Astrocyte of the cerebellum (primary cell): ENCODE results near the gene SLC6A2.

ENCODE experiments used
- DNase-seq: peaks from one replicate; pipeline ENCODE4 v3.0.0-alpha.2; 2011; ENCODE audit warnings: low read depth
- H3K4me3 ChIP-seq: 2 replicates; pipeline ENCODE4 v1.5.1; 2011; ENCODE audit warnings: mild to moderate bottlenecking, low read depth, low read length, moderate library complexity
- in situ Hi-C: cut with HindIII; loops from 2 replicates; pipeline ENCODE4 v1.10.0; 2017; ENCODE audit warnings: low sequenced_read_pairs
- TF ChIP-seq, protein P1 (sequence below): IDR thresholded peaks from 2 replicates; pipeline ENCODE4 v1.5.1; 2012; ENCODE audit warnings: low read length, low read depth, moderate library complexity, mild to moderate bottlenecking; ENCODE audit errors: missing control alignments

The SLC6A2 gene

DNA sequence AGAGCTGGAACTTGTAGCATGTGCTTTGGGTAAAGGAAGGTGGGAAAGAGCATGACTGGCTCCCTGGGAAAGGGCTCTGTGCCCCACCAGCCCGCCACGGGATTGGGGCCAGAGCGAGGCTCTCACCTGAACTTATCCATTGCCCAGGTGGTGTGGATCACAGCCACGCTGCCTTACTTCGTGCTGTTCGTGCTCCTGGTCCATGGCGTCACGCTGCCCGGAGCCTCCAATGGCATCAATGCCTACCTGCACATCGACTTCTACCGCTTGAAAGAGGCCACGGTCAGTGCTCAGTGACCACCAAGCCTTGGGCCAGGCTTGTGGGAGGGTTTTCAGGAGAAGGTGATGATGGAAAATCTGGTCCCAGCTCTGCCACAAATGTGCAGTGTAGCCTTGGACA lies 36.0 kb downstream of the SLC6A2 start:
- TF ChIP-seq, protein P1, sequence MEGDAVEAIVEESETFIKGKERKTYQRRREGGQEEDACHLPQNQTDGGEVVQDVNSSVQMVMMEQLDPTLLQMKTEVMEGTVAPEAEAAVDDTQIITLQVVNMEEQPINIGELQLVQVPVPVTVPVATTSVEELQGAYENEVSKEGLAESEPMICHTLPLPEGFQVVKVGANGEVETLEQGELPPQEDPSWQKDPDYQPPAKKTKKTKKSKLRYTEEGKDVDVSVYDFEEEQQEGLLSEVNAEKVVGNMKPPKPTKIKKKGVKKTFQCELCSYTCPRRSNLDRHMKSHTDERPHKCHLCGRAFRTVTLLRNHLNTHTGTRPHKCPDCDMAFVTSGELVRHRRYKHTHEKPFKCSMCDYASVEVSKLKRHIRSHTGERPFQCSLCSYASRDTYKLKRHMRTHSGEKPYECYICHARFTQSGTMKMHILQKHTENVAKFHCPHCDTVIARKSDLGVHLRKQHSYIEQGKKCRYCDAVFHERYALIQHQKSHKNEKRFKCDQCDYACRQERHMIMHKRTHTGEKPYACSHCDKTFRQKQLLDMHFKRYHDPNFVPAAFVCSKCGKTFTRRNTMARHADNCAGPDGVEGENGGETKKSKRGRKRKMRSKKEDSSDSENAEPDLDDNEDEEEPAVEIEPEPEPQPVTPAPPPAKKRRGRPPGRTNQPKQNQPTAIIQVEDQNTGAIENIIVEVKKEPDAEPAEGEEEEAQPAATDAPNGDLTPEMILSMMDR = no peak
- H3K4me3 ChIP-seq = no peak overlapping the region
- in situ Hi-C loops = no loop called here
- DNase-seq = no peak

DNA sequence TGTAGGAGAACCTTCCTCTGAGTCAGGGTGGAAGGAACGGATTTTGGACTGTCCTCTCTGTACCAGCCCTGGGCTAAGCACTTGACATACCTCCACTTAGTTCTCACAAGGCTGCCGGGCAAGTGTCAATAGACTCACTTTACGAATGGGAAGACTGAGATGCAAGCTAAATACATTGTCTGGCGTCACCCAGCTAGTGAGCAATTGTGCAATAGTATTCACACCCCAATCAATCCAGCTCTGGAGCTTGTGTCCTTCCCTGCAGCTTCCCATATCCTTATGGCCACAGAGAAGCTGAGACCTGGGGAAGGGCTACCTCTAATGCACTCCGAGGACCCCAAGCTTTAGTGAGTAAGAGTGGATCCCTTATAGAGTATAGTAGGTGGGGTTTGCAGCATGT lies 39.8 kb downstream of the SLC6A2 start:
- TF ChIP-seq, protein P1 = no peak
- in situ Hi-C loops = no loop called here

DNA sequence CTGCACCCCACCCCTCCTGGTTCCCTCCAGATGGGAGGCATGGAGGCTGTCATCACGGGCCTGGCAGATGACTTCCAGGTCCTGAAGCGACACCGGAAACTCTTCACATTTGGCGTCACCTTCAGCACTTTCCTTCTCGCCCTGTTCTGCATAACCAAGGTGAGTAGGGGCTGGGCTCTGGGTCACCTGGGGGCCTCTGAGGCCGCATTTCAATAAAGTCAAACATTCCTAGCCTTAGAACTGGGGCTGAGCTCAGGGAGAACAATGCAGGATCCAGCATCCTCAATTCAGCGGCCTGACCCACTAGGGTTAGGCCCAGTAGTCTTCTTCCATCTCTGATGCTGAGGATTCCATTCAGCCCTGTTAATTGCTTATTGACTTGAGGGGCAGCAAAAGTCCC lies 42.1 kb downstream of the SLC6A2 start:
- in situ Hi-C loops = no loop called here
- DNase-seq = no peak
- H3K4me3 ChIP-seq = no peak overlapping the region
- TF ChIP-seq, protein P1 = no peak

More for the DNA sequence above, 39.8 kb downstream of the SLC6A2 start:
- H3K4me3 ChIP-seq = no peak overlapping the region
- DNase-seq = no peak

DNA sequence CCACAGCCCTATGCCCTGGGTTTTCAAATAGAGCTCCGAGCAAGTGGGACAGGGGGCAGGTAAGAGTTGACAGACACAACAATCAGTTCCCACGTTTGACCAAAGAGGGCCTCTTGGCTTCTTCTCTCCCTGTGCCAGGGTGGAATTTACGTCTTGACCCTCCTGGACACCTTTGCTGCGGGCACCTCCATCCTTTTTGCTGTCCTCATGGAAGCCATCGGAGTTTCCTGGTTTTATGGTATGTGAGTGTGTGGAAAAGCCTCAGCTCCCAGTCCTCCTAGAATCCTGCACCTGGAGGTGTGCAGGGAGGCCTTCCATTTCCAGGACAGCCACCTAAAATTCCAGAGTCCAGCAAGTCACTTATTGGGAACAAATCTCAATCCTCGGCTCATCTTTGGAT lies 42.5 kb downstream of the SLC6A2 start:
- TF ChIP-seq, protein P1 = no peak

DNA sequence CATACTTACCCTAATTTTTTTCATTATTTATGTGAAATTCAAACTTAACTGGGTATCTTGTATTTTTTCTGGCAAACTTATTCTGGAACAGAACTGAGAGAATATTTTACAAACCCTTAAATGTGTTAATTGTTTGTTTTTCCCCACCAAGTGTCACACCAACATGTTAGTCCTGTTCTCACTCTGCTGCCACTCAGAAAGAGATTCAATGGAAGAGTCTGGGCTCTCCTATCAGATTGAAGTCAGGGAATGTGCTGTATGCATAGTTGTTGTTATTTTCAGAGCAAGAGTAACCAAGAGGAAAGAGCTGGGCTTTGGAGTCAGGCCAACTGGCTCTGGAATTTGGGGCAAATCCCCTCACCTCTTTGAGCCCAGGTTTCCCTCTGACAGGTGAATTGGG lies 43.2 kb downstream of the SLC6A2 start:
- TF ChIP-seq, protein P1 = no peak
- no peak for DNase-seq
- in situ Hi-C loops = no loop called here
- H3K4me3 ChIP-seq = no peak overlapping the region

More for the DNA sequence above, 42.5 kb downstream of the SLC6A2 start:
- H3K4me3 ChIP-seq = no peak overlapping the region
- in situ Hi-C loops = no loop called here
- DNase-seq = no peak

DNA sequence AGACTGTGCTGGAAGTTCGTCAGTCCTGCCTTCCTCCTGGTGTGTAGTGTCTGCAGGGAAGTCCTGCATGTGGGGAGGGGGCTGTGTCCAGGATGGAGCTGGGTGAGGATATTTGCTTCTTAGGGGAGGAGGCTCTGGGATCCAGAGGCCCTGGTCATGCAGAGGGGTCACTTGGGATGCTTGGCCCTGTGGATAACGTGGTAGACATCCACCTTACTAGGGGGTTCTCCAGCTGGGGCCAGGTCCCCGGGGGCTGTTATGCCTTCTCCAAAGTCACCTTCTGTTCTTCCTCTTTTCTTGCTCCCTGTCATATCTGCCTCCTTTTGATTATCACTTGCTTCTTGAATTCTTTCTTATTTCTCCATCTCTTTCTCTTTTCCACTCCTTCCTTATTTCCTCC lies 43.8 kb downstream of the SLC6A2 start:
- in situ Hi-C loops = no loop called here
- TF ChIP-seq, protein P1 = no peak
- H3K4me3 ChIP-seq = no peak overlapping the region
- no peak for DNase-seq

DNA sequence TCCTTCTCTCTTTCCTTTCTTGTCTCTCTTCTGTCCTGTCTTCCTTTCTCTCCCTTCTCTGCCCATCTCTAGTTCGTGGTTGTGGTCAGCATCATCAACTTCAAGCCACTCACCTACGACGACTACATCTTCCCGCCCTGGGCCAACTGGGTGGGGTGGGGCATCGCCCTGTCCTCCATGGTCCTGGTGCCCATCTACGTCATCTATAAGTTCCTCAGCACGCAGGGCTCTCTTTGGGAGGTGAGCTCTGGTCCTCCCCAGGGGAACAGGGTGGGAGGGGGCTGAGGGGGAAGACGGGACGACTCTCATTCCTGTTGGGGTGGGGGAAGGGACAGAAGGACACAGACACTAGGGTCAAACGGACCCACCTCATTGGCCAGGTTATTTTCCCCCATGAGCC lies 44.3 kb downstream of the SLC6A2 start:
- no peak for DNase-seq
- no peak overlapping the region for H3K4me3 ChIP-seq
- in situ Hi-C loops = no loop called here
- TF ChIP-seq, protein P1 = no peak
